Measurements from ENCODE around the gene ATP6V0B.

Gene ATP6V0B

DNA sequence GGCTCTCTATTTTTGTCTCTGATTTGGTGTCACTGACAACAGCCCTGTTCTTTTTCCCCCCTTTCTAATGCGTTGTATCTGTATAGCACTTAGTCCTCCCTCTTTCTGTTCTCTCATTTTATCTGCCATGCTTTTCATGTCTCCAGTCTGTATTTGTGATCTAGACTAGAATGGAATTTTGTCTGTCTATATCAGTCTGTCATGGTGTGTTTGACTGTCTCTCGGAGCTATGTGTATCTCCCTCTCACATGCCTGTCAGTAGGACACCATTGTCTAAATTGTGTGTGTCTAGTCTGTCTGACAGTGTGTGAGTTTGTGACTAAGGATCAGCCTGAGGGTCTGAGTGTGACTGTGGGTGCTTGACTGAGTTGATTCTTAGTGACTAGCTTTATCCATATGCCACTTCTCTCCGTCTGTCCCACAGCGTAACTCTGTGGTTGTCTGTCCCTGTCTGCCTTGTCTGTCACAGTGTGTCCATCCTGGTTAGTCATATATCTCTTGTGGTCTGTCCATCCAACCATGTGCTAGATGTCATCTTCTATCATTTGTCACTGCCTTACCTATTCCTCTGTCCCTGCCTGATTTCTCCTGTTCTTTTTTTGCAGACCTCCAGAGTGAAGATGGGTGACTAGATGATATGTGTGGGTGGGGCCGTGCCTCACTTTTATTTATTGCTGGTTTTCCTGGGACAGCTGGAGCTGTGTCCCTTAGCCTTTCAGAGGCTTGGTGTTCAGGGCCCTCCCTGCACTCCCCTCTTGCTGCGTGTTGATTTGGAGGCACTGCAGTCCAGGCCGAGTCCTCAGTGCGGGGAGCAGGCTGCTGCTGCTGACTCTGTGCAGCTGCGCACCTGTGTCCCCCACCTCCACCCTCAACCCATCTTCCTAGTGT, 2.9 kb downstream of the ATP6V0B start:
- H3K36me3 ChIP-seq = peaks cover 12 to 25% (median 15%) of the 10 kb centered on the region in 3 donors
- peaks cover 0 to 56% (median 44%) of the 10 kb centered on the region in 4 donors for H3K4me1 ChIP-seq
- no peak overlapping the region for H3K4me3 ChIP-seq
- DNase-seq = no peak
- TF ChIP-seq, protein P1, sequence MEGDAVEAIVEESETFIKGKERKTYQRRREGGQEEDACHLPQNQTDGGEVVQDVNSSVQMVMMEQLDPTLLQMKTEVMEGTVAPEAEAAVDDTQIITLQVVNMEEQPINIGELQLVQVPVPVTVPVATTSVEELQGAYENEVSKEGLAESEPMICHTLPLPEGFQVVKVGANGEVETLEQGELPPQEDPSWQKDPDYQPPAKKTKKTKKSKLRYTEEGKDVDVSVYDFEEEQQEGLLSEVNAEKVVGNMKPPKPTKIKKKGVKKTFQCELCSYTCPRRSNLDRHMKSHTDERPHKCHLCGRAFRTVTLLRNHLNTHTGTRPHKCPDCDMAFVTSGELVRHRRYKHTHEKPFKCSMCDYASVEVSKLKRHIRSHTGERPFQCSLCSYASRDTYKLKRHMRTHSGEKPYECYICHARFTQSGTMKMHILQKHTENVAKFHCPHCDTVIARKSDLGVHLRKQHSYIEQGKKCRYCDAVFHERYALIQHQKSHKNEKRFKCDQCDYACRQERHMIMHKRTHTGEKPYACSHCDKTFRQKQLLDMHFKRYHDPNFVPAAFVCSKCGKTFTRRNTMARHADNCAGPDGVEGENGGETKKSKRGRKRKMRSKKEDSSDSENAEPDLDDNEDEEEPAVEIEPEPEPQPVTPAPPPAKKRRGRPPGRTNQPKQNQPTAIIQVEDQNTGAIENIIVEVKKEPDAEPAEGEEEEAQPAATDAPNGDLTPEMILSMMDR (IDR thresholded peaks at IDR 0.05) = no peak
- no peaks in the 10 kb centered on the region for H3K9me3 ChIP-seq
- intact Hi-C loops (cut with DNase I; ENCODE audit: low total_unique reads) = no loop called here
- no peak overlapping the region for H3K27ac ChIP-seq
- no peaks in the 10 kb centered on the region for H3K27me3 ChIP-seq

- H3K4me1 ChIP-seq = peaks cover 0 to 56% (median 44%) of the 10 kb centered on the region in 4 donors
Observed at GRCh38 chr1:43978264-43978550, 3.4 kb downstream of the ATP6V0B start.

GRCh38 chr1:43978551-43979260, 3.9 kb downstream of the ATP6V0B start, which contains the start of gene B4GALT2:
Gene B4GALT2 (plus strand): TSS chr1:43979210. CDS start chr1:43981161, 1,951 bp downstream.
- TF ChIP-seq, protein P1 (IDR thresholded peaks at IDR 0.05) = no peak
- no peaks in the 10 kb centered on the region for H3K27me3 ChIP-seq
- intact Hi-C loops (cut with DNase I; ENCODE audit: low total_unique reads) = no loop called here
- H3K9me3 ChIP-seq = no peaks in the 10 kb centered on the region
- DNase-seq = no peak
- peaks cover 0 to 56% (median 44%) of the 10 kb centered on the region in 4 donors for H3K4me1 ChIP-seq
- H3K4me3 ChIP-seq = peak within 1 kb of the TSS; percentile 64 to 93
- H3K36me3 ChIP-seq = peaks cover 12 to 22% (median 15%) of the 10 kb centered on the region in 3 donors
- peak within 1 kb of the TSS; percentile 63 to 74 for H3K27ac ChIP-seq

More at GRCh38 chr1:43978264-43978550, 3.4 kb downstream of the ATP6V0B start:
- H3K27me3 ChIP-seq = no peaks in the 10 kb centered on the region
- H3K27ac ChIP-seq = peak overlapping the region in 1 of 2 donors; percentile 58
- no peaks in the 10 kb centered on the region for H3K9me3 ChIP-seq
- DNase-seq = no peak
- peak overlapping the region; percentile 64 to 93 for H3K4me3 ChIP-seq
- TF ChIP-seq, protein P1 (IDR thresholded peaks at IDR 0.05) = no peak
- intact Hi-C loops (cut with DNase I; ENCODE audit: low total_unique reads) = no loop called here
- peaks cover 12 to 22% (median 15%) of the 10 kb centered on the region in 3 donors for H3K36me3 ChIP-seq

DNA sequence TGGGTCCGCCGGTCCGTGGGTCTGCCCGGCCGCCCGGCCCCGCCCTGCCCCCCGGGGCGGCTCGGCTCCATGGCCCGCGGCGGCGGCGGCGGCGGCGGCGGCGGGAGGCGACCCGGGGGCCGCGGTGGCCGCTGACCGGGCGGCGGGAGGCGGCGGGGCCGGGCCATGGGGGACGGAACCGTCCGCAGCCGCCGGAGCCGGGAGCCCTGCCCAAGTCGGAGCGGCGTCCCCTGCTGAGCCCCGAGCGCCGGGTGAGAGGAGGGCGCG, 4.4 kb downstream of the ATP6V0B start:
- DNase-seq = no peak
- Histone ChIP-seq H3K27me3 (no peaks in the 10 kb centered on the region), H3K4me3 (peak overlapping the region; percentile 64 to 93), H3K36me3 (peaks cover 12 to 27% (median 15%) of the 10 kb centered on the region in 3 donors), H3K27ac (peak overlapping the region; percentile 63 to 74), H3K9me3 (no peaks in the 10 kb centered on the region), H3K4me1 (peaks cover 0 to 52% (median 41%) of the 10 kb centered on the region in 4 donors)
- intact Hi-C loops (cut with DNase I; ENCODE audit: low total_unique reads) = no loop called here
- TF ChIP-seq, protein P1 (IDR thresholded peaks at IDR 0.05) = no peak

GRCh38 chr1:43979528-43980254, 4.9 kb downstream of the ATP6V0B start:
- no peaks in the 10 kb centered on the region for H3K27me3 ChIP-seq
- H3K9me3 ChIP-seq = no peaks in the 10 kb centered on the region
- DNase-seq = peak in 1 of 2 donors; percentile 74
- H3K36me3 ChIP-seq = peaks cover 12 to 32% (median 16%) of the 10 kb centered on the region in 3 donors
- intact Hi-C loops (cut with DNase I; ENCODE audit: low total_unique reads) = no loop called here
- peak overlapping the region; percentile 63 to 74 for H3K27ac ChIP-seq
- peaks cover 0 to 50% (median 40%) of the 10 kb centered on the region in 4 donors for H3K4me1 ChIP-seq
- peak overlapping the region; percentile 64 to 93 for H3K4me3 ChIP-seq
- TF ChIP-seq, protein P1 (IDR thresholded peaks at IDR 0.05) = no peak

All from tibial artery (tissue), 4 donors.